ENCODE measurements around the gene SLBP. TPM values are rescaled to one million over a fixed set of nuclear protein-coding genes. Genes with fewer than 3 reads are reported as not detected.
A peak's percentile ranks its signal among the peaks of the same experiment; 100 is the strongest.

The SLBP gene
- total RNA-seq, 2 experiments from 2014 or later: 45.8 to 47.6 TPM

- intact Hi-C loops (cut with DNase I, micrococcal nuclease): loop anchor here in 1 of 2 experiments (2.0 kb wide), 1 partner anchor 61 kb away; no protein-coding TSS in a partner anchor
- TF ChIP-seq, protein P1, sequence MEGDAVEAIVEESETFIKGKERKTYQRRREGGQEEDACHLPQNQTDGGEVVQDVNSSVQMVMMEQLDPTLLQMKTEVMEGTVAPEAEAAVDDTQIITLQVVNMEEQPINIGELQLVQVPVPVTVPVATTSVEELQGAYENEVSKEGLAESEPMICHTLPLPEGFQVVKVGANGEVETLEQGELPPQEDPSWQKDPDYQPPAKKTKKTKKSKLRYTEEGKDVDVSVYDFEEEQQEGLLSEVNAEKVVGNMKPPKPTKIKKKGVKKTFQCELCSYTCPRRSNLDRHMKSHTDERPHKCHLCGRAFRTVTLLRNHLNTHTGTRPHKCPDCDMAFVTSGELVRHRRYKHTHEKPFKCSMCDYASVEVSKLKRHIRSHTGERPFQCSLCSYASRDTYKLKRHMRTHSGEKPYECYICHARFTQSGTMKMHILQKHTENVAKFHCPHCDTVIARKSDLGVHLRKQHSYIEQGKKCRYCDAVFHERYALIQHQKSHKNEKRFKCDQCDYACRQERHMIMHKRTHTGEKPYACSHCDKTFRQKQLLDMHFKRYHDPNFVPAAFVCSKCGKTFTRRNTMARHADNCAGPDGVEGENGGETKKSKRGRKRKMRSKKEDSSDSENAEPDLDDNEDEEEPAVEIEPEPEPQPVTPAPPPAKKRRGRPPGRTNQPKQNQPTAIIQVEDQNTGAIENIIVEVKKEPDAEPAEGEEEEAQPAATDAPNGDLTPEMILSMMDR (IDR thresholded peaks at IDR 0.05): no peak
These were observed 37.3 kb upstream of the SLBP start for GRCh38 chr4:1749370-1749769.

GRCh38 chr4:1748465-1748995 is 36.4 kb upstream of the SLBP start:
- Mint-ChIP-seq H3K36me3 (ENCODE audit: low read depth) (peaks cover 12% of the 10 kb centered on the region), H3K27me3 (no peaks in the 10 kb centered on the region), H3K9me3 (no peaks in the 10 kb centered on the region), H3K4me3 (no peak overlapping the region), H3K4me1 (ENCODE audit: low read depth) (no peaks in the 10 kb centered on the region), H3K27ac (no peak overlapping the region)
- intact Hi-C loops (cut with DNase I, micrococcal nuclease): loop anchor here (1.0 to 2.0 kb wide), 2 partner anchors 62 to 151 kb away; no protein-coding TSS in a partner anchor
- DNase-seq (peak; percentile 64 to 86 (median 74)), ATAC-seq (ENCODE audit: poor library complexity) (peak; percentile 62)
- Histone ChIP-seq H3K4me1 (ENCODE audit: insufficient read depth, low read length) (peaks cover 33% of the 10 kb centered on the region), H3K4me3 (ENCODE audit: low read length) (no peak overlapping the region), H3K27me3 (ENCODE audit: control insufficient read depth in 1 of 2, insufficient read depth in 2 of 2, low read length in 2 of 2) (no peaks in the 10 kb centered on the region), H3K27ac (ENCODE audit: low read depth in 1 of 2, low read length in 2 of 2) (no peak overlapping the region), H3K36me3 (ENCODE audit: insufficient read depth, low read length) (peaks cover 18% of the 10 kb centered on the region), H3K9me3 (ENCODE audit: control insufficient read depth in 1 of 2, insufficient read depth in 1 of 2, low read length in 2 of 2) (peaks cover 0 to 5% of the 10 kb centered on the region in 2 experiments)
- TF ChIP-seq, protein P1 (IDR thresholded peaks at IDR 0.05): peak; percentile 68
- ChIA-PET CTCF (interaction anchor here (1.0 to 1.9 kb wide), 2 partner anchors 62 to 151 kb away, joined by 3 to 13 read pairs; no protein-coding TSS in a partner anchor), POLR2A (interaction anchor here (0.9 kb wide), 1 partner anchor 151 kb away, joined by 3 read pairs; no protein-coding TSS in a partner anchor)

More at GRCh38 chr4:1749370-1749769, 37.3 kb upstream of the SLBP start:
- H3K27me3 Mint-ChIP-seq: no peaks in the 10 kb centered on the region
- Histone ChIP-seq H3K4me3 (ENCODE audit: low read length) (no peak overlapping the region), H3K36me3 (ENCODE audit: insufficient read depth, low read length) (peaks cover 9% of the 10 kb centered on the region), H3K4me1 (ENCODE audit: insufficient read depth, low read length) (peaks cover 37% of the 10 kb centered on the region), H3K9me3 (ENCODE audit: control insufficient read depth in 1 of 2, insufficient read depth in 1 of 2, low read length in 2 of 2) (peaks cover 0 to 5% of the 10 kb centered on the region in 2 experiments), H3K27ac (ENCODE audit: low read depth in 1 of 2, low read length in 2 of 2) (no peak overlapping the region), H3K27me3 (ENCODE audit: control insufficient read depth in 1 of 2, insufficient read depth in 2 of 2, low read length in 2 of 2) (no peaks in the 10 kb centered on the region)
- ATAC-seq (ENCODE audit: poor library complexity) (no peak), DNase-seq (no peak)
- H3K9me3 Mint-ChIP-seq: no peaks in the 10 kb centered on the region
- H3K27ac Mint-ChIP-seq: no peak overlapping the region
- POLR2A ChIA-PET: no interaction called here
- no peaks in the 10 kb centered on the region for H3K4me1 Mint-ChIP-seq (ENCODE audit: low read depth)
- CTCF ChIA-PET: interaction anchor here (1.9 kb wide), 1 partner anchor 150 kb away, joined by 13 read pairs; no protein-coding TSS in a partner anchor
- H3K36me3 Mint-ChIP-seq (ENCODE audit: low read depth): peaks cover 6% of the 10 kb centered on the region
- H3K4me3 Mint-ChIP-seq: no peak overlapping the region

- Histone ChIP-seq H3K27me3 (ENCODE audit: control insufficient read depth in 1 of 2, insufficient read depth in 2 of 2, low read length in 2 of 2) (no peaks in the 10 kb centered on the region), H3K27ac (ENCODE audit: low read depth in 1 of 2, low read length in 2 of 2) (no peak overlapping the region), H3K9me3 (ENCODE audit: control insufficient read depth in 1 of 2, insufficient read depth in 1 of 2, low read length in 2 of 2) (peaks cover 0 to 5% of the 10 kb centered on the region in 2 experiments), H3K4me3 (ENCODE audit: low read length) (no peak overlapping the region), H3K36me3 (ENCODE audit: insufficient read depth, low read length) (peaks cover 19% of the 10 kb centered on the region), H3K4me1 (ENCODE audit: insufficient read depth, low read length) (peaks cover 24% of the 10 kb centered on the region)
- Mint-ChIP-seq H3K4me1 (ENCODE audit: low read depth) (no peaks in the 10 kb centered on the region), H3K27me3 (no peaks in the 10 kb centered on the region), H3K4me3 (no peak overlapping the region), H3K9me3 (no peaks in the 10 kb centered on the region), H3K27ac (no peak overlapping the region), H3K36me3 (ENCODE audit: low read depth) (peaks cover 20% of the 10 kb centered on the region)
- TF ChIP-seq, protein P1 (IDR thresholded peaks at IDR 0.05): no peak
- DNase-seq (no peak), ATAC-seq (ENCODE audit: poor library complexity) (no peak)
- ChIA-PET POLR2A (no interaction called here), CTCF (interaction anchor here (1.9 kb wide), 1 partner anchor 152 kb away, joined by 13 read pairs; no protein-coding TSS in a partner anchor)
- intact Hi-C loops (cut with DNase I, micrococcal nuclease): no loop called here
These were observed 35.5 kb upstream of the SLBP start for GRCh38 chr4:1747603-1747967.
